Measurements from ENCODE around the gene DMD. TPM values are rescaled to one million over a fixed set of nuclear protein-coding genes. Genes with fewer than 3 reads are reported as not detected.

DMD gene
- polyA plus RNA-seq, 2 of the 4 experiments (the other 2 are of a cell fraction) = 0.03 TPM; not detected in 1

DNA sequence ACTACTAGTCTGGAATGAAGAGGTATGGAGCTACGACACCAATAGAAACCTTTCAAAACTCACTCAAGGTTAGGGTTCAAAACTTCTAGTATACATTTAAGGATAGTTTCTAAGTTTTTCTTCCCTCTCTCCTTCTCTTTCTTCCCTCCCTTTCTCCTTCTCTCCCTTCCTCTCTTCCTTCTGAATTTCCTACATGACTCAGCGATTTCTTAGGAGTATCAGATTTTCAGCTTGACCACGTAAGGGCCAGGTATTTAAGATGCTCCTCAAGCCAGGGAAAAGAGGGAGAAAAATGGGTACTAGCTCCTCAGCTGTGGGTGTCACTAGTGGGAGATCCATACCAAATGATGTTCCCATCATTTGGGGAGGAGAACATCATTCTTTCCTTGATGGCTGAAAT is 2083.6 kb downstream of the DMD start:
- FAIRE-seq (no peak), DNase-seq (ENCODE audit: low read depth in 1 of 2, low spot score in 1 of 2) (no peak), ATAC-seq (no peak)
- ChIA-PET POLR2A (no interaction called here), CTCF (no interaction called here)
- Histone ChIP-seq H3K4me1 (no peaks in the 10 kb centered on the region), H3K27ac (no peak overlapping the region), H3K9me3 (no peaks in the 10 kb centered on the region), H3K4me2 (no peak overlapping the region), H3K4me3 (no peak overlapping the region)
- TF ChIP-seq MAFK (IDR thresholded peaks at IDR 0.05; ENCODE audit: partially characterized antibody) (peak; percentile 72), POLR2A (IDR thresholded peaks at IDR 0.05; ENCODE audit: low read length) (no peak), NFE2L2 (conservative IDR thresholded peaks at IDR 0.05; ENCODE audit: low read length) (peak; percentile 68), TFCP2L1 (CRISPR knock-in tag; IDR thresholded peaks at IDR 0.05) (no peak), SMC3 (IDR thresholded peaks at IDR 0.05) (no peak), ZSCAN20 (CRISPR knock-in tag; IDR thresholded peaks at IDR 0.05) (no peak)
- TF ChIP-seq, protein P1, sequence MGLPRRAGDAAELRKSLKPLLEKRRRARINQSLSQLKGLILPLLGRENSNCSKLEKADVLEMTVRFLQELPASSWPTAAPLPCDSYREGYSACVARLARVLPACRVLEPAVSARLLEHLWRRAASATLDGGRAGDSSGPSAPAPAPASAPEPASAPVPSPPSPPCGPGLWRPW (IDR thresholded peaks at IDR 0.05) = no peak
- TF ChIP-seq, protein P2, sequence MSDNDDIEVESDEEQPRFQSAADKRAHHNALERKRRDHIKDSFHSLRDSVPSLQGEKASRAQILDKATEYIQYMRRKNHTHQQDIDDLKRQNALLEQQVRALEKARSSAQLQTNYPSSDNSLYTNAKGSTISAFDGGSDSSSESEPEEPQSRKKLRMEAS (IDR thresholded peaks at IDR 0.05) = no peak
- 5% methylated on average over 3 of the region's 3 CpGs for WGBS (ENCODE audit: missing lambda C conversion rate)

DNA sequence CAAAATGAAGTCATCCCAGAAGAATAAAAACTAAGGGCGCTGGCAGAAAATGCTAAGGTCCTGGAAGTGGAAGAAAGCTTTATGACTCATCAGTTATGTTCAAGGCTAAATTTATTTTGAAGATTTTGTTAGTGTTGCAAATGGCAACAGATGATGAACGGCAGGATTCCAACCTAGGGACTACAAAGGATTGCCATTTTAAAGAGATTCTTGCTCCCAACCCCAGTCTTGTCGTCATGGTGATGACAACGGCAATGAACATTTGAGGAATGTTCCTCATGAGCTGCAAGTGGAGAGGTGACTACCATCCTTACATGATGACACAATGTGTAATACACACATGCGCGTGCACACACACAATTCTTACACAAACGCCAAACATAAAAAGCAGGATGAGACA is 2085.1 kb downstream of the DMD start:
- ChIA-PET POLR2A (no interaction called here), CTCF (no interaction called here)
- Histone ChIP-seq H3K4me3 (no peak overlapping the region), H3K27ac (no peak overlapping the region), H3K4me1 (no peaks in the 10 kb centered on the region), H3K4me2 (no peak overlapping the region), H3K9me3 (no peaks in the 10 kb centered on the region)
- FAIRE-seq = no peak
- WGBS (ENCODE audit: missing lambda C conversion rate) = 49% methylated on average over 7 of the region's 7 CpGs
- no peak for TF ChIP-seq PHF8 (IDR thresholded peaks at IDR 0.05; ENCODE audit: borderline replicate concordance, low read depth)
- no peak for TF ChIP-seq FOSB (CRISPR knock-in tag; IDR thresholded peaks at IDR 0.05)
- TF ChIP-seq ESRRA (IDR thresholded peaks at IDR 0.05; ENCODE audit: borderline replicate concordance, low read length) = no peak
- TF ChIP-seq, protein P3, sequence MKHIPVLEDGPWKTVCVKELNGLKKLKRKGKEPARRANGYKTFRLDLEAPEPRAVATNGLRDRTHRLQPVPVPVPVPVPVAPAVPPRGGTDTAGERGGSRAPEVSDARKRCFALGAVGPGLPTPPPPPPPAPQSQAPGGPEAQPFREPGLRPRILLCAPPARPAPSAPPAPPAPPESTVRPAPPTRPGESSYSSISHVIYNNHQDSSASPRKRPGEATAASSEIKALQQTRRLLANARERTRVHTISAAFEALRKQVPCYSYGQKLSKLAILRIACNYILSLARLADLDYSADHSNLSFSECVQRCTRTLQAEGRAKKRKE (CRISPR knock-in tag; IDR thresholded peaks at IDR 0.05; ENCODE audit: low read depth) = no peak
- TF ChIP-seq HOXA7 (CRISPR knock-in tag; IDR thresholded peaks at IDR 0.05) = no peak
- TF ChIP-seq CHD2 (IDR thresholded peaks at IDR 0.05; ENCODE audit: low read length, partially characterized antibody) = no peak
- TF ChIP-seq MAZ (IDR thresholded peaks at IDR 0.05; ENCODE audit: borderline replicate concordance, low read depth, low read length) = no peak
- DNase-seq (ENCODE audit: low read depth in 1 of 2, low spot score in 1 of 2) = no peak
- no peak for ATAC-seq

DNA sequence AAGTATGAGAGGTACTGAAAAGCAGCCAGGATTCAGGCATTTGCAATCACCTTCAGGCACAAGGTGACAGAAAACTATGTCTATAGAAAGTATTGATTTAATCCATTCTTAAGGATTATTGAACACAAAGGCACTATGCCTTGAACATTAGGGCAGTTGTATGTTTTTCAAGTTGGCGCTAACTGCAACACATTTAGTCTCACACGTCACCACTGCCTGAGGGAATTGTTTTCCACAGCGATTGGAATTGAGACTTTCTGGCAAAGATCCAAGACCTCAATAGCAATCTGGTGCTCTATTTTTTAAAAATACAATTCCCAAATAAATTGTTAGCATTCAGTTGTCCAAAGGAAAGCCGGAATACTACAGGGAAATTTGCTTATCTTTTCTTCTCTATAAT is 2086.8 kb downstream of the DMD start:
- no peak for FAIRE-seq
- Histone ChIP-seq H3K4me1 (no peaks in the 10 kb centered on the region), H3K9me3 (no peaks in the 10 kb centered on the region), H3K27ac (no peak overlapping the region), H3K4me3 (no peak overlapping the region), H3K4me2 (no peak overlapping the region)
- ATAC-seq = no peak
- DNase-seq (ENCODE audit: low read depth in 1 of 2, low spot score in 1 of 2) = no peak
- TF ChIP-seq CHD2 (IDR thresholded peaks at IDR 0.05; ENCODE audit: low read length, partially characterized antibody) (no peak), CEBPB (IDR thresholded peaks at IDR 0.05) (no peak), RNF2 (IDR thresholded peaks at IDR 0.05; ENCODE audit: borderline replicate concordance, low read depth) (no peak), EHMT2 (IDR thresholded peaks at IDR 0.05; ENCODE audit: low read depth) (no peak), MAFK (IDR thresholded peaks at IDR 0.05; ENCODE audit: partially characterized antibody) (no peak), HEYL (CRISPR knock-in tag; IDR thresholded peaks at IDR 0.05) (no peak), NR3C1 (IDR thresholded peaks at IDR 0.05) (no peak), GATA3 (IDR thresholded peaks at IDR 0.05; ENCODE audit: borderline replicate concordance) (no peak), SMC3 (IDR thresholded peaks at IDR 0.05) (no peak), HOXB13 (CRISPR knock-in tag; IDR thresholded peaks at IDR 0.05; ENCODE audit: low read depth) (no peak), CBX8 (IDR thresholded peaks at IDR 0.05) (no peak), RAD21 (conservative IDR thresholded peaks at IDR 0.05 in 1 of 2, IDR thresholded peaks at IDR 0.05 in 1 of 2) (no peak), HDAC2 (IDR thresholded peaks at IDR 0.05) (no peak)
- TF ChIP-seq, protein P2 (IDR thresholded peaks at IDR 0.05) = no peak
- TF ChIP-seq, protein P4, sequence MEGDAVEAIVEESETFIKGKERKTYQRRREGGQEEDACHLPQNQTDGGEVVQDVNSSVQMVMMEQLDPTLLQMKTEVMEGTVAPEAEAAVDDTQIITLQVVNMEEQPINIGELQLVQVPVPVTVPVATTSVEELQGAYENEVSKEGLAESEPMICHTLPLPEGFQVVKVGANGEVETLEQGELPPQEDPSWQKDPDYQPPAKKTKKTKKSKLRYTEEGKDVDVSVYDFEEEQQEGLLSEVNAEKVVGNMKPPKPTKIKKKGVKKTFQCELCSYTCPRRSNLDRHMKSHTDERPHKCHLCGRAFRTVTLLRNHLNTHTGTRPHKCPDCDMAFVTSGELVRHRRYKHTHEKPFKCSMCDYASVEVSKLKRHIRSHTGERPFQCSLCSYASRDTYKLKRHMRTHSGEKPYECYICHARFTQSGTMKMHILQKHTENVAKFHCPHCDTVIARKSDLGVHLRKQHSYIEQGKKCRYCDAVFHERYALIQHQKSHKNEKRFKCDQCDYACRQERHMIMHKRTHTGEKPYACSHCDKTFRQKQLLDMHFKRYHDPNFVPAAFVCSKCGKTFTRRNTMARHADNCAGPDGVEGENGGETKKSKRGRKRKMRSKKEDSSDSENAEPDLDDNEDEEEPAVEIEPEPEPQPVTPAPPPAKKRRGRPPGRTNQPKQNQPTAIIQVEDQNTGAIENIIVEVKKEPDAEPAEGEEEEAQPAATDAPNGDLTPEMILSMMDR (IDR thresholded peaks at IDR 0.05) = no peak
- CTCF ChIA-PET = no interaction called here
- POLR2A ChIA-PET = no interaction called here
- 23% methylated on average over 4 of the region's 4 CpGs for WGBS (ENCODE audit: missing lambda C conversion rate)

All from A549 (cell line).